Neural cell (in vitro differentiated cells): ENCODE results near the gene DOCK9. TPM values are rescaled to one million over a fixed set of nuclear protein-coding genes. Genes with fewer than 3 reads are reported as not detected.

ENCODE experiments used
- H2AFZ ChIP-seq: fragments of 200-600, 300-800 bp; sonication (generic), shearing (Covaris generic); 2 replicates; pipeline ENCODE4 v1.6.0; 2014; ENCODE audit warnings: low read depth, mild to moderate bottlenecking, antibody characterized with exemption, low read length, moderate library complexity
- H3F3A ChIP-seq: fragments of 200-600 bp; shearing (Covaris generic); 2 replicates; pipeline ENCODE4 v1.6.1; 2016; ENCODE audit warnings: mild to moderate bottlenecking, moderate library complexity, mixed read lengths, antibody characterized with exemption, low read length; ENCODE audit not compliant: insufficient read depth, poor library complexity, severe bottlenecking
- H3K27ac ChIP-seq: fragments of 200-600, 300-800 bp; sonication (generic), shearing (Covaris generic); 2 replicates; pipeline ENCODE4 v1.5.1; 2014; ENCODE audit warnings: mild to moderate bottlenecking, low read length, moderate library complexity
- H3K27me3 ChIP-seq: fragments of 300-800, 200-600 bp; sonication (generic), shearing (Covaris generic); 2 replicates; pipeline ENCODE4 v1.6.0; 2014; ENCODE audit warnings: mild to moderate bottlenecking, low read depth, low read length, moderate library complexity; ENCODE audit not compliant: insufficient read depth
- H3K36me3 ChIP-seq: fragments of 300-800, 200-600 bp; sonication (generic), shearing (Covaris generic); 2 replicates; pipeline ENCODE4 v1.5.1; 2014; ENCODE audit warnings: mild to moderate bottlenecking, antibody characterized with exemption, low read length, moderate library complexity; ENCODE audit not compliant: insufficient read depth
- H3K4me2 ChIP-seq: fragments of 300-800, 200-600 bp; sonication (generic), shearing (Covaris generic); 2 replicates; pipeline ENCODE4 v1.6.0; 2014; ENCODE audit warnings: mild to moderate bottlenecking, low read length
- H3K4me3 ChIP-seq: fragments of 300-800, 200-600 bp; sonication (generic), shearing (Covaris generic); 2 replicates; pipeline ENCODE4 v1.5.1; 2014; ENCODE audit warnings: mild to moderate bottlenecking, low read length, moderate library complexity
- H3K79me2 ChIP-seq: fragments of 200-600 bp; shearing (Covaris generic); replicated peaks from 2 replicates; pipeline ENCODE4 v1.6.0; 2014; ENCODE audit warnings: mild to moderate bottlenecking, low read length, moderate library complexity; ENCODE audit not compliant: insufficient read depth
- H3K9ac ChIP-seq: fragments of 300-800, 200-600 bp; sonication (generic), shearing (Covaris generic); 2 replicates; pipeline ENCODE4 v1.6.1; 2016; ENCODE audit warnings: mild to moderate bottlenecking, low read length, mixed read lengths
- H3K9me2 ChIP-seq: fragments of 200-600 bp; shearing (Covaris generic); 2 replicates; pipeline ENCODE4 v1.6.1; 2016; ENCODE audit warnings: mild to moderate bottlenecking, low read length, mixed read lengths; ENCODE audit not compliant: insufficient read depth
- H3K9me3 ChIP-seq: fragments of 200-600, 300-800 bp; sonication (generic), shearing (Covaris generic); 2 replicates; pipeline ENCODE4 v1.6.1; 2016; ENCODE audit warnings: mild to moderate bottlenecking, mixed run types, low read length, moderate library complexity, mixed read lengths
- H4K20me1 ChIP-seq: fragments of 200-600 bp; shearing (Covaris generic); 2 replicates; pipeline ENCODE4 v1.6.1; 2016; ENCODE audit warnings: mild to moderate bottlenecking, mixed run types; ENCODE audit not compliant: insufficient read depth
- CTCF ChIP-seq: fragments of 450-650 bp; IDR thresholded peaks from 2 replicates; pipeline ENCODE4 v1.5.1; 2014; ENCODE audit warnings: antibody characterized with exemption, mild to moderate bottlenecking, moderate library complexity; ENCODE audit not compliant: poor library complexity, severe bottlenecking
- EP300 ChIP-seq: fragments of 450-650 bp; conservative IDR thresholded peaks from 2 replicates; pipeline ENCODE4 v1.6.1; 2014; ENCODE audit warnings: antibody characterized with exemption, mild to moderate bottlenecking, moderate library complexity; ENCODE audit not compliant: poor library complexity, severe bottlenecking
- EZH2 ChIP-seq: fragments of 200-600, 300-800 bp; shearing (Covaris generic), sonication (generic); IDR thresholded peaks from 2 replicates; pipeline ENCODE4 v1.6.1; 2014; ENCODE audit warnings: antibody characterized with exemption, low read length, borderline replicate concordance, mild to moderate bottlenecking; ENCODE audit not compliant: insufficient read depth, poor library complexity, severe bottlenecking
- MXI1 ChIP-seq: fragments of 450-650 bp; conservative IDR thresholded peaks from 2 replicates; pipeline ENCODE4 v1.6.1; 2014; ENCODE audit warnings: antibody characterized with exemption, mild to moderate bottlenecking; ENCODE audit not compliant: poor library complexity, severe bottlenecking
- POLR2AphosphoS5 ChIP-seq: IDR thresholded peaks from 2 replicates; pipeline ENCODE4 v1.6.1; 2012
- RAD21 ChIP-seq: fragments of 450-650 bp; conservative IDR thresholded peaks from 2 replicates; pipeline ENCODE4 v1.6.1; 2014; ENCODE audit warnings: antibody characterized with exemption, mild to moderate bottlenecking, moderate library complexity
- REST ChIP-seq: IDR thresholded peaks from 2 replicates; pipeline ENCODE4 v1.6.1; 2012; ENCODE audit warnings: borderline replicate concordance
- SMC3 ChIP-seq: fragments of 450-650 bp; conservative IDR thresholded peaks from 2 replicates; pipeline ENCODE4 v1.6.1; 2014; ENCODE audit warnings: antibody characterized with exemption, mild to moderate bottlenecking, moderate library complexity; ENCODE audit not compliant: poor library complexity
- TAF1 ChIP-seq: IDR thresholded peaks from 2 replicates; pipeline ENCODE4 v1.6.1; 2012; ENCODE audit warnings: low read depth
- polyA plus RNA-seq: library from polyadenylated mRNA; depleted of rRNA; stranded (reverse); fragments of >200 nt; gene quantifications from 2 replicates; pipeline ENCODE4 v1.2.3, GENCODE V29; 2014

DOCK9 gene
- polyA plus RNA-seq, 1 donor from 2014 or later, result 11.4 TPM

GRCh38 chr13:98938801-98939200 is 39.1 kb downstream of the DOCK9 start:
- Histone ChIP-seq H4K20me1 (no peaks in the 10 kb centered on the region), H3F3A (no peaks in the 10 kb centered on the region), H2AFZ (no peak overlapping the region), H3K4me2 (no peak overlapping the region), H3K9me3 (no peaks in the 10 kb centered on the region), H3K36me3 (no peaks in the 10 kb centered on the region), H3K4me3 (no peak overlapping the region), H3K27ac (no peak overlapping the region), H3K9me2 (no peaks in the 10 kb centered on the region), H3K27me3 (no peaks in the 10 kb centered on the region), H3K79me2 (no peaks in the 10 kb centered on the region), H3K9ac (no peak overlapping the region)
- TF ChIP-seq TAF1 (no peak), POLR2AphosphoS5 (no peak), MXI1 (no peak), EZH2 (no peak), RAD21 (no peak)

- H3K27ac ChIP-seq, result no peak overlapping the region
- H2AFZ ChIP-seq, result no peak overlapping the region
- no peaks in the 10 kb centered on the region for H4K20me1 ChIP-seq
- no peaks in the 10 kb centered on the region for H3K27me3 ChIP-seq
- H3K36me3 ChIP-seq, result no peaks in the 10 kb centered on the region
- no peaks in the 10 kb centered on the region for H3K79me2 ChIP-seq
- H3K4me3 ChIP-seq, result no peak overlapping the region
- TF ChIP-seq CTCF (no peak), REST (no peak), RAD21 (no peak), TAF1 (no peak), EP300 (no peak), MXI1 (no peak), SMC3 (no peak)
- H3K9me3 ChIP-seq, result no peaks in the 10 kb centered on the region
- no peak overlapping the region for H3K4me2 ChIP-seq
- H3F3A ChIP-seq, result no peaks in the 10 kb centered on the region
- no peaks in the 10 kb centered on the region for H3K9me2 ChIP-seq
- no peak overlapping the region for H3K9ac ChIP-seq
These were observed 39.9 kb downstream of the DOCK9 start for GRCh38 chr13:98937911-98938381.

- H3K4me3 ChIP-seq, result no peak overlapping the region
- H2AFZ ChIP-seq, result no peak overlapping the region
- H3K79me2 ChIP-seq, result no peaks in the 10 kb centered on the region
- no peak overlapping the region for H3K4me2 ChIP-seq
- no peaks in the 10 kb centered on the region for H3K27me3 ChIP-seq
- no peaks in the 10 kb centered on the region for H3K36me3 ChIP-seq
- no peaks in the 10 kb centered on the region for H4K20me1 ChIP-seq
- H3K9me2 ChIP-seq, result no peaks in the 10 kb centered on the region
- TF ChIP-seq MXI1 (no peak), EP300 (no peak), TAF1 (no peak), CTCF (no peak), SMC3 (no peak), REST (no peak), RAD21 (no peak), POLR2AphosphoS5 (no peak), EZH2 (no peak)
- no peaks in the 10 kb centered on the region for H3F3A ChIP-seq
- H3K9me3 ChIP-seq, result no peaks in the 10 kb centered on the region
- H3K27ac ChIP-seq, result no peak overlapping the region
- no peak overlapping the region for H3K9ac ChIP-seq
These were observed 43.6 kb downstream of the DOCK9 start for GRCh38 chr13:98934243-98934642.
